Activated T-helper 1 cell treated with anti-CD3 and anti-CD28 coated beads, Interleukin-2, amount 50 U/mL, for 16 hours (primary cell): ENCODE data around the gene ESR2.
"Not testable (repeated sequence)": the region's sequence is repeated elsewhere in the genome, so short reads cannot be mapped to it uniquely, and the experiment has no call there.

Experiments
- DNase-seq, 2 donors: peaks; one replicate each; pipeline ENCODE4 v3.0.0-alpha.2; 2020; ENCODE audit warnings: low read depth in 1 of 2, low spot score in 1 of 2

Gene ESR2

GRCh38 chr14:64149921-64150320 lies 144.2 kb downstream of the ESR2 start:
- DNase-seq, result no peak

GRCh38 chr14:64147126-64147790 lies 146.9 kb downstream of the ESR2 start:
- no peak for DNase-seq

- no peak for DNase-seq
Observed at GRCh38 chr14:64137657-64138290, 156.4 kb downstream of the ESR2 start.

- DNase-seq, result no peak
Observed at GRCh38 chr14:64126548-64126947, 167.6 kb downstream of the ESR2 start.

GRCh38 chr14:64125270-64125669 lies 168.9 kb downstream of the ESR2 start:
- no peak for DNase-seq

GRCh38 chr14:64123241-64123822 lies 170.8 kb downstream of the ESR2 start:
- DNase-seq, result no peak

GRCh38 chr14:64119980-64120379 lies 174.2 kb downstream of the ESR2 start:
- no peak for DNase-seq

- DNase-seq, result no peak
Observed at GRCh38 chr14:64119500-64119899, 174.7 kb downstream of the ESR2 start.

GRCh38 chr14:64118892-64119291 lies 175.3 kb downstream of the ESR2 start:
- no peak for DNase-seq

GRCh38 chr14:64118403-64118742 lies 175.8 kb downstream of the ESR2 start:
- DNase-seq, result not testable (repeated sequence)

- no peak for DNase-seq
Observed at GRCh38 chr14:64117671-64118402, 176.3 kb downstream of the ESR2 start.

GRCh38 chr14:64115401-64115800 lies 178.8 kb downstream of the ESR2 start:
- no peak for DNase-seq

GRCh38 chr14:64114796-64115195 lies 179.4 kb downstream of the ESR2 start:
- no peak for DNase-seq

GRCh38 chr14:64114166-64114565 lies 180.0 kb downstream of the ESR2 start:
- no peak for DNase-seq

- DNase-seq, result no peak
Observed at GRCh38 chr14:64112867-64113678, 181.1 kb downstream of the ESR2 start.

- no peak for DNase-seq
Observed at GRCh38 chr14:64110802-64111201, 183.4 kb downstream of the ESR2 start.

- no peak for DNase-seq
Observed at GRCh38 chr14:64109819-64110554, 184.2 kb downstream of the ESR2 start.

- no peak for DNase-seq
Observed at GRCh38 chr14:64107438-64107837, 186.7 kb downstream of the ESR2 start.

GRCh38 chr14:64098120-64098519 lies 196.1 kb downstream of the ESR2 start:
- DNase-seq, result no peak

GRCh38 chr14:64095620-64096019 lies 198.6 kb downstream of the ESR2 start:
- no peak for DNase-seq

GRCh38 chr14:64092940-64093339 lies 201.2 kb downstream of the ESR2 start:
- no peak for DNase-seq
